ENCODE data around the gene HYLS1.

The HYLS1 gene

DNA sequence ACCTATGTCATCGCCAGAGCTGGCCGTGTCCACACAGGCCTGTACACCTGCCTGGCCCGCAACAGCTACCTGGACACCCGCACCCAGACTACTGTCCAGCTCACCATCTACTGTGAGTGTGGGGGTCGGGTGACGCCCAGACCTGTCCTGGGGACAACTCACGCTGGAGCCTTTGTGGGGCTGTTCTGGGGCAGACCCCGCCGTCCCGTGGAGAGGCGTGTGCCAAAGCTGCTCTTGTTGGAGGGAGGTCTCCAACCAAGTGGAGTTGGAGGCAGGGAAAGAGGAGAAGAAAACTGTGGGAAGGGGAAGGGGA lies 62.7 kb downstream of the HYLS1 start:
- DNase-seq = no peak
